ENCODE results near the gene RIPPLY2. TPM values are rescaled to one million over a fixed set of nuclear protein-coding genes. Genes with fewer than 3 reads are reported as not detected.

RIPPLY2 gene
- total RNA-seq, 3 donors from 2014 or later: not detected

DNA sequence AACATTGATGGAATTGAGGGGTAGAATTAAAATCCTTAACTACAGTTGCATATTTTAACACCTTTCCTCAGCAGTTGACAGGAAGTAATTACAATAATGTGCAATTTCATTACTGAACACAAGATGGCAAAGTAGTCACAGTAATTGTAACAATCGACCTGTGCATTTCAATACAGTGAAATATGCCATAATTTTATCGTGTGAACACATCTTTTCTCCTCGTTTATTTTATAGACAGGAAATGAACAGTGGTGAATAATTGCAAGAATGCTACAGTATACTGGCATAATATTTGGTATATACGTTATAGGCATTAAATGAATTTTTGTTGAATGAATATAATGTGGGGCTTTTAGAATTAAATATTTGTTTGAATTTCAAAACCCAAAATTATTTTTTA lies 31.4 kb downstream of the RIPPLY2 start:
- intact Hi-C loops (cut with DNase I; ENCODE audit: low total_unique reads): no loop called here
- H3K27ac ChIP-seq: no peak overlapping the region

DNA sequence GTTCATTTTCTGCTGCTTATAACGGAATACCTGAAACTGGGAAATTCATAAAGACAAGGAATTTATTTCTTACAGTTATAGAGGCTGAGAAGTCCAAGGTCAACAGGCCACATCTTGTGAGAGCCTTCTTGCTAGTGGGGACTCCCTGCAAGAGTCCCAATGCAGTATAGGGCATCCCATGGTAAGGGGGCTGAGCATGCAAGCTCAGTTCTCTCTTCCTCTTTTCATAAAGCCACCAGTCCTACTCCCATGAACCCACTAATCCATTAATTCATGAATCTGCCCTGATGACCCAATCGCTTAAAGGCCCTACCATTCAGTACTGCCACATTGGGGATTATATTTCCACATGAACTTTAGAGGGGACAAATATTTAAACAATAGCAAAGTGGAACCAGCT lies 32.8 kb downstream of the RIPPLY2 start:
- Histone ChIP-seq H3K27me3 (no peaks in the 10 kb centered on the region), H3K36me3 (no peaks in the 10 kb centered on the region), H3K27ac (no peak overlapping the region), H3K4me1 (no peaks in the 10 kb centered on the region), H3K9me3 (no peaks in the 10 kb centered on the region), H3K4me3 (no peak overlapping the region)
- intact Hi-C loops (cut with DNase I; ENCODE audit: low total_unique reads): no loop called here
- TF ChIP-seq POLR2AphosphoS5 (IDR thresholded peaks at IDR 0.05): no peak
- TF ChIP-seq, protein P1, sequence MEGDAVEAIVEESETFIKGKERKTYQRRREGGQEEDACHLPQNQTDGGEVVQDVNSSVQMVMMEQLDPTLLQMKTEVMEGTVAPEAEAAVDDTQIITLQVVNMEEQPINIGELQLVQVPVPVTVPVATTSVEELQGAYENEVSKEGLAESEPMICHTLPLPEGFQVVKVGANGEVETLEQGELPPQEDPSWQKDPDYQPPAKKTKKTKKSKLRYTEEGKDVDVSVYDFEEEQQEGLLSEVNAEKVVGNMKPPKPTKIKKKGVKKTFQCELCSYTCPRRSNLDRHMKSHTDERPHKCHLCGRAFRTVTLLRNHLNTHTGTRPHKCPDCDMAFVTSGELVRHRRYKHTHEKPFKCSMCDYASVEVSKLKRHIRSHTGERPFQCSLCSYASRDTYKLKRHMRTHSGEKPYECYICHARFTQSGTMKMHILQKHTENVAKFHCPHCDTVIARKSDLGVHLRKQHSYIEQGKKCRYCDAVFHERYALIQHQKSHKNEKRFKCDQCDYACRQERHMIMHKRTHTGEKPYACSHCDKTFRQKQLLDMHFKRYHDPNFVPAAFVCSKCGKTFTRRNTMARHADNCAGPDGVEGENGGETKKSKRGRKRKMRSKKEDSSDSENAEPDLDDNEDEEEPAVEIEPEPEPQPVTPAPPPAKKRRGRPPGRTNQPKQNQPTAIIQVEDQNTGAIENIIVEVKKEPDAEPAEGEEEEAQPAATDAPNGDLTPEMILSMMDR (IDR thresholded peaks at IDR 0.05): no peak
- no peak for TF ChIP-seq POLR2A (IDR thresholded peaks at IDR 0.05)
- DNase-seq (ENCODE audit: low spot score in 2 of 2): no peak

More for the DNA sequence above, 31.4 kb downstream of the RIPPLY2 start:
- no peak overlapping the region for H3K4me3 ChIP-seq
- no peak for TF ChIP-seq POLR2AphosphoS5 (IDR thresholded peaks at IDR 0.05)
- TF ChIP-seq, protein P1 (IDR thresholded peaks at IDR 0.05): peak; percentile 29 to 78 (median 72)
- H3K4me1 ChIP-seq: no peaks in the 10 kb centered on the region
- H3K9me3 ChIP-seq: no peaks in the 10 kb centered on the region
- no peaks in the 10 kb centered on the region for H3K27me3 ChIP-seq
- H3K36me3 ChIP-seq: no peaks in the 10 kb centered on the region
- no peak for DNase-seq (ENCODE audit: low spot score in 2 of 2)

GRCh38 chr6:83889621-83890020 lies 36.5 kb downstream of the RIPPLY2 start:
- intact Hi-C loops (cut with DNase I; ENCODE audit: low total_unique reads): no loop called here
- H3K4me1 ChIP-seq: no peaks in the 10 kb centered on the region
- no peak overlapping the region for H3K4me3 ChIP-seq
- H3K9me3 ChIP-seq: no peaks in the 10 kb centered on the region
- TF ChIP-seq POLR2AphosphoS5 (IDR thresholded peaks at IDR 0.05): no peak
- TF ChIP-seq, protein P1 (IDR thresholded peaks at IDR 0.05): no peak
- H3K36me3 ChIP-seq: no peaks in the 10 kb centered on the region
- no peaks in the 10 kb centered on the region for H3K27me3 ChIP-seq
- no peak for DNase-seq (ENCODE audit: low spot score in 2 of 2)
- no peak overlapping the region for H3K27ac ChIP-seq

GRCh38 chr6:83890520-83890919 lies 37.4 kb downstream of the RIPPLY2 start:
- Histone ChIP-seq H3K4me1 (no peaks in the 10 kb centered on the region), H3K27ac (no peak overlapping the region), H3K27me3 (no peaks in the 10 kb centered on the region), H3K36me3 (no peaks in the 10 kb centered on the region), H3K9me3 (no peaks in the 10 kb centered on the region), H3K4me3 (no peak overlapping the region)
- intact Hi-C loops (cut with DNase I; ENCODE audit: low total_unique reads): no loop called here
- DNase-seq (ENCODE audit: low spot score in 2 of 2): no peak
- TF ChIP-seq POLR2A (IDR thresholded peaks at IDR 0.05) (no peak), POLR2AphosphoS5 (IDR thresholded peaks at IDR 0.05) (no peak)
- TF ChIP-seq, protein P1 (IDR thresholded peaks at IDR 0.05): no peak

GRCh38 chr6:83891586-83891985 lies 38.4 kb downstream of the RIPPLY2 start:
- intact Hi-C loops (cut with DNase I; ENCODE audit: low total_unique reads): no loop called here
- TF ChIP-seq POLR2AphosphoS5 (IDR thresholded peaks at IDR 0.05) (no peak), POLR2A (IDR thresholded peaks at IDR 0.05) (no peak)
- TF ChIP-seq, protein P1 (IDR thresholded peaks at IDR 0.05): no peak
- Histone ChIP-seq H3K27me3 (no peaks in the 10 kb centered on the region), H3K36me3 (no peaks in the 10 kb centered on the region), H3K4me1 (no peaks in the 10 kb centered on the region), H3K27ac (no peak overlapping the region), H3K4me3 (no peak overlapping the region), H3K9me3 (no peaks in the 10 kb centered on the region)
- no peak for DNase-seq (ENCODE audit: low spot score in 2 of 2)

Measured in breast epithelium (tissue), 4 donors.